Ovary (tissue), 3 donors: ENCODE data around the gene DDX51.

Source experiments
- EP300 ChIP-seq: sonication (generic); formaldehyde crosslinking; IDR thresholded peaks from one replicate; pipeline ENCODE4 v1.6.1; 2017; ENCODE audit warnings: antibody characterized with exemption
- TF ChIP-seq, protein P1 (sequence below), 3 donors: fragments of 450-650 bp in 2 of 3; fragments of 200-600 bp in 1 of 3; IDR thresholded peaks; one replicate each; pipeline versions ENCODE4 v1.5.1 to v1.8.0; 2016 to 2022; ENCODE audit warnings: antibody characterized with exemption in 3 of 3, mild to moderate bottlenecking in 1 of 3
- donor health status: DM: no; HTN: no; CAD: no.

DNA sequence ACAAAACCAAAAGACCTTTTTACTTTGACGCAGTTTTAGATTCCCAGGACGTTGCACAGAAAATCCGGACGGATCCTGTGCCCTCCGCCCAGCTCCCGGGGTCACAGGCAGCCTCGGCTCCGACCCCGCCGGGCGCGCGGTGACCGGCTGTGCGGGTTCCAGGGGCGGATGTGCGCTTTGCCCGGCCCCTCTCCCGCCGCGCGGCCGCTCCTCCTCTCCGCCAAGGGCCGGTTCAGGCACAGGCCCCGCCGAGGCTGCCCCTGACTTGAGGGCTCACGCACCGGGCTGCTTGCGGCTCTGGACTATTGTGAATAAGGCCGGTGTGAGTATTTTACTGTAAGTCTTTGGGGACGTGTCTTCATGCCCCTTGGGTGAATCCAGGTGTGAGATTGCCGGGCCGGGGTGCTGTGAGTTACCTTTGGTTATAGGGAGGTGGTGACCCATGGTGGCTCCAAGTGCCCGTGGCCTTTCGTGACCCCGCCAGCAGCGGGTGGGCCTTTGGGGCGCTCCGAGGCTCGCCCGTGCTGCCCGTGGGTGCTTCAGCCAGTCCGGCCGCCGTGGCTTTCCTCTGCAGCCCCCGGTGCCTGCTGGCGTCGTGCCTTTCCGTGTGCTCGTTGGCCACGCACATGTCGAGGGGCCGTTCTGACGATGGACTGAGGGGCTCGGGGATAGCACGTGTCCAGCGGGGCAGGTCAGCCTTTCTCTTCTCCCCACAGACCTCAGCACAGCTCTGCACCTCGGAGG, 46.1 kb upstream of the DDX51 start:
- TF ChIP-seq, protein P1, sequence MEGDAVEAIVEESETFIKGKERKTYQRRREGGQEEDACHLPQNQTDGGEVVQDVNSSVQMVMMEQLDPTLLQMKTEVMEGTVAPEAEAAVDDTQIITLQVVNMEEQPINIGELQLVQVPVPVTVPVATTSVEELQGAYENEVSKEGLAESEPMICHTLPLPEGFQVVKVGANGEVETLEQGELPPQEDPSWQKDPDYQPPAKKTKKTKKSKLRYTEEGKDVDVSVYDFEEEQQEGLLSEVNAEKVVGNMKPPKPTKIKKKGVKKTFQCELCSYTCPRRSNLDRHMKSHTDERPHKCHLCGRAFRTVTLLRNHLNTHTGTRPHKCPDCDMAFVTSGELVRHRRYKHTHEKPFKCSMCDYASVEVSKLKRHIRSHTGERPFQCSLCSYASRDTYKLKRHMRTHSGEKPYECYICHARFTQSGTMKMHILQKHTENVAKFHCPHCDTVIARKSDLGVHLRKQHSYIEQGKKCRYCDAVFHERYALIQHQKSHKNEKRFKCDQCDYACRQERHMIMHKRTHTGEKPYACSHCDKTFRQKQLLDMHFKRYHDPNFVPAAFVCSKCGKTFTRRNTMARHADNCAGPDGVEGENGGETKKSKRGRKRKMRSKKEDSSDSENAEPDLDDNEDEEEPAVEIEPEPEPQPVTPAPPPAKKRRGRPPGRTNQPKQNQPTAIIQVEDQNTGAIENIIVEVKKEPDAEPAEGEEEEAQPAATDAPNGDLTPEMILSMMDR (IDR thresholded peaks at IDR 0.05): no peak
- TF ChIP-seq EP300: no peak
